ENCODE data around the gene TFE3. TPM values are rescaled to one million over a fixed set of nuclear protein-coding genes. Genes with fewer than 3 reads are reported as not detected.

The TFE3 gene
- total and polyA plus RNA-seq, 2 experiments from 2014 or later: 21.4 to 83.8 TPM

- no peaks in the 10 kb centered on the region for H3F3A ChIP-seq (replicated peaks; ENCODE audit: low read depth)
- Mint-ChIP-seq H3K27me3 (ENCODE audit: insufficient read depth, low read depth, poor library complexity) (no peaks in the 10 kb centered on the region), H3K36me3 (ENCODE audit: low read depth) (peaks cover 3% of the 10 kb centered on the region; the same call in 1 of the 3 replicates), H3K9me3 (no peaks in the 10 kb centered on the region), H3K4me1 (no peaks in the 10 kb centered on the region), H3K4me3 (no peak overlapping the region), H3K27ac (no peak overlapping the region)
- ATAC-seq (no peak), DNase-seq (ENCODE audit: low spot score) (no peak)
- no peaks in the 10 kb centered on the region for H3K9me2 ChIP-seq (ENCODE audit: insufficient read depth)
- no peaks in the 10 kb centered on the region for H3K79me2 ChIP-seq (replicated peaks; ENCODE audit: insufficient read depth)
- H4K20me1 ChIP-seq (replicated peaks; ENCODE audit: insufficient read depth): no peaks in the 10 kb centered on the region
- H3K27ac ChIP-seq (ENCODE audit: low read depth): no peak overlapping the region
- no peak overlapping the region for H3K4me2 ChIP-seq
- H2AFZ ChIP-seq: no peak overlapping the region
- H3K4me1 ChIP-seq (ENCODE audit: insufficient read depth): no peaks in the 10 kb centered on the region
- no peaks in the 10 kb centered on the region for H3K36me3 ChIP-seq (ENCODE audit: insufficient read depth)
- H3K4me3 ChIP-seq: no peak overlapping the region
- no peaks in the 10 kb centered on the region for H3K27me3 ChIP-seq (ENCODE audit: insufficient read depth)
- TF ChIP-seq STAT1 (IDR thresholded peaks at IDR 0.05; ENCODE audit: unreplicated experiment) (no peak), ZNF114 (CRISPR knock-in tag; IDR thresholded peaks at IDR 0.05) (no peak), JUNB (IDR thresholded peaks at IDR 0.05; ENCODE audit: unreplicated experiment) (no peak), REST (IDR thresholded peaks at IDR 0.05; ENCODE audit: unreplicated experiment) (no peak), POLR2AphosphoS5 (IDR thresholded peaks at IDR 0.05; ENCODE audit: low read depth) (no peak), NANOG (IDR thresholded peaks at IDR 0.05; ENCODE audit: borderline replicate concordance) (no peak), EZH2 (IDR thresholded peaks at IDR 0.05; ENCODE audit: low read depth, unreplicated experiment) (no peak), CTCF (conservative IDR thresholded peaks at IDR 0.05; ENCODE audit: low read depth in 2 of 2) (no peak), ETS1 (IDR thresholded peaks at IDR 0.05) (no peak), EZH2phosphoT487 (IDR thresholded peaks at IDR 0.05; ENCODE audit: unreplicated experiment) (no peak), ZNF462 (CRISPR knock-in tag; IDR thresholded peaks at IDR 0.05) (no peak), CREB1 (CRISPR knock-in tag; IDR thresholded peaks at IDR 0.05; ENCODE audit: low read depth) (no peak)
These were observed 24.1 kb downstream of the TFE3 start for GRCh38 chrX:49019050-49019449.

Measured in GM23338 (cell line).